Spinal cord (tissue), 4 donors: ENCODE data around the gene NCKAP1. TPM values are rescaled to one million over a fixed set of nuclear protein-coding genes. Genes with fewer than 3 reads are reported as not detected.

Experiments
- polyA plus RNA-seq, 2 donors: library from polyadenylated mRNA; unstranded; fragments of 120-200 nt; gene quantifications; one replicate each; pipeline ENCODE4 v1.2.1, GENCODE V29; 2013; ENCODE audit not compliant: insufficient read length in 2 of 2
- small RNA-seq: library from RNA; depleted of rRNA; stranded (forward); fragments of <200 nt; gene quantifications from one replicate; pipeline ENCODE3, GENCODE V24; 2014; ENCODE audit warnings: low replicate concordance
- total RNA-seq, 2 donors: library from RNA; depleted of rRNA in 1 of 2; stranded (reverse); fragments of 120-200 nt in 1 of 2; fragments of >200 nt in 1 of 2; gene quantifications; one replicate each; pipeline versions ENCODE4 v1.2.3 to v1.2.4, GENCODE V29; 2013 to 2014

NCKAP1 gene
- total and polyA plus RNA-seq, 4 donors: 136 to 245 (median 150) TPM

Small RNAs within 50 kb of the gene (small RNA-seq; reads per million reads assigned to genes)
- not detected for gene RF00019
- not detected for gene RF00599
- not detected for gene RNU6-1122P

Other genes starting within 250 kb of the NCKAP1 start
- gene FRZB, start 171.8 kb downstream of the NCKAP1 start, total RNA-seq: 10 to 100 TPM; 21.8 to 68.5 TPM
- gene FRZB, start 171.8 kb downstream of the NCKAP1 start, polyA plus RNA-seq: 10 to 100 TPM; 32.0 to 33.4 TPM
- 10 to 100 TPM in 1 of 2 donors, 1 to 10 TPM in 1; 5.7 to 12.2 TPM for gene DUSP19, start 40.3 kb upstream of the NCKAP1 start, total RNA-seq
- 1 to 10 TPM; 4.4 to 5.2 TPM for gene DUSP19, start 40.3 kb upstream of the NCKAP1 start, polyA plus RNA-seq
- 10 to 100 TPM; 30.8 to 37.4 TPM for gene NUP35, start 86.0 kb upstream of the NCKAP1 start, total RNA-seq
- gene NUP35, start 86.0 kb upstream of the NCKAP1 start, polyA plus RNA-seq: 10 to 100 TPM; 24.7 to 25.4 TPM